Measurements from ENCODE around the gene TKT. TPM values are rescaled to one million over a fixed set of nuclear protein-coding genes. Genes with fewer than 3 reads are reported as not detected.

The TKT gene
- total and polyA plus RNA-seq, 2 of the 4 experiments (the other 2 are of a cell fraction), result 280 to 349 TPM

- H4K8ac ChIP-seq (ENCODE audit: low read depth in 2 of 2, low read length in 2 of 2), result no peak overlapping the region
- no peak overlapping the region for H3K4me2 ChIP-seq (ENCODE audit: low read depth, low read length)
- ChIA-PET CTCF (no interaction called here), POLR2A (ENCODE audit: unreplicated experiment) (no interaction called here)
- H3K4me1 ChIP-seq (ENCODE audit: control insufficient read depth, insufficient read depth, low read length), result peaks cover 28% of the 10 kb centered on the region
- H2BK15ac ChIP-seq (ENCODE audit: low read depth, low read length), result no peak overlapping the region
- in situ Hi-C loops (cut with MboI; ENCODE audit: low sequenced_read_pairs), result no loop called here
- dilution Hi-C loops (cut with HindIII; ENCODE audit: low sequenced_read_pairs, unreplicated experiment), result no loop called here
- no peak overlapping the region for H4K91ac ChIP-seq (ENCODE audit: insufficient read depth, low read depth, low read length)
- no TSS peak for BruUV-seq (replicated peaks)
- no peak overlapping the region for H2AFZ ChIP-seq (replicated peaks; ENCODE audit: low read length, poor library complexity)
- no peak overlapping the region for H3K18ac ChIP-seq (ENCODE audit: low read depth, low read length)
- peaks cover 78% of the 10 kb centered on the region for H4K20me1 ChIP-seq (ENCODE audit: insufficient read depth, low read length)
- H3K4me3 ChIP-seq (ENCODE audit: insufficient read depth, low read depth, low read length), result no peak overlapping the region
- no peak overlapping the region for H3K56ac ChIP-seq (ENCODE audit: extremely low read depth, insufficient read depth, low read length)
- no peak overlapping the region for H3K23ac ChIP-seq (ENCODE audit: low read depth, low read length)
- intact Hi-C loops (cut with micrococcal nuclease), result no loop called here
- H2BK20ac ChIP-seq (ENCODE audit: low read depth, low read length), result no peak overlapping the region
- no peaks in the 10 kb centered on the region for H3K9me3 ChIP-seq (ENCODE audit: control insufficient read depth, insufficient read depth, low read length)
- H3K9ac ChIP-seq (ENCODE audit: low read depth, low read length), result no peak overlapping the region
- WGBS, 2 experiments (ENCODE audit: extremely low coverage in 2 of 2, insufficient read length in 1 of 2), result 100% methylated on average over 1 of the region's 7 CpGs; no CpG with 5 or more reads in 1 of the 2 experiments
- H3K4ac ChIP-seq (ENCODE audit: low read depth, low read length), result no peak overlapping the region
- peaks cover 10 to 65% of the 10 kb centered on the region in 2 experiments; a peak in 3 of 4 replicates for H3K79me1 ChIP-seq (ENCODE audit: low read depth in 1 of 2, low read length in 2 of 2)
- H2AK5ac ChIP-seq (ENCODE audit: low read depth, low read length), result no peak overlapping the region
- no peak overlapping the region for H4K5ac ChIP-seq (ENCODE audit: low read depth, low read length)
- ATAC-seq (ENCODE audit: low read depth) (no peak), DNase-seq (no peak)
- H2AK9ac ChIP-seq (replicated peaks; ENCODE audit: low read depth, low read length, poor library complexity), result peak overlapping the region; percentile 68
- peaks cover 52% of the 10 kb centered on the region for H3K36me3 ChIP-seq (ENCODE audit: control insufficient read depth, insufficient read depth, low read length)
- no peaks in the 10 kb centered on the region for H3K27me3 ChIP-seq (ENCODE audit: control insufficient read depth, insufficient read depth, low read length)
- peak overlapping the region; percentile 18 for H2BK5ac ChIP-seq (ENCODE audit: low read depth, low read length, poor library complexity, severe bottlenecking)
- H2BK120ac ChIP-seq (ENCODE audit: low read depth, low read length), result no peak overlapping the region
- H3K27ac ChIP-seq (ENCODE audit: insufficient read depth, low read length), result peak overlapping the region; percentile 57; the same call in 1 of the 2 replicates
- no peak for TF ChIP-seq ELK1 (IDR thresholded peaks at IDR 0.05; ENCODE audit: borderline replicate concordance, low read depth, low read length)
- TF ChIP-seq CEBPB (IDR thresholded peaks at IDR 0.05; ENCODE audit: low read depth, low read length), result no peak
- TF ChIP-seq FOS (IDR thresholded peaks at IDR 0.05; ENCODE audit: low read depth, low read length), result no peak
- TF ChIP-seq CTCF (conservative IDR thresholded peaks at IDR 0.05; ENCODE audit: low read depth, low read length), result no peak
- no peak for TF ChIP-seq BHLHE40 (IDR thresholded peaks at IDR 0.05; ENCODE audit: low read depth, low read length)
- no peak for TF ChIP-seq MXI1 (IDR thresholded peaks at IDR 0.05; ENCODE audit: borderline replicate concordance, low read depth, low read length)
- TF ChIP-seq MAZ (IDR thresholded peaks at IDR 0.05; ENCODE audit: borderline replicate concordance, low read depth, low read length), result no peak
- TF ChIP-seq NFE2L2 (IDR thresholded peaks at IDR 0.05; ENCODE audit: low read depth, low read length), result no peak
- no peak for TF ChIP-seq RFX5 (IDR thresholded peaks at IDR 0.05; ENCODE audit: low read depth, low read length)
- TF ChIP-seq SMC3 (IDR thresholded peaks at IDR 0.05; ENCODE audit: low read depth, low read length), result no peak
- TF ChIP-seq CHD1 (IDR thresholded peaks at IDR 0.05; ENCODE audit: low read depth, low read length), result no peak
- TF ChIP-seq RAD21 (IDR thresholded peaks at IDR 0.05; ENCODE audit: low read length), result no peak
- H3K9me1 ChIP-seq (ENCODE audit: insufficient read depth, low read length), result peaks cover 22% of the 10 kb centered on the region
- no peak overlapping the region for H3K14ac ChIP-seq (replicated peaks; ENCODE audit: low read depth, low read length)
Measured at GRCh38 chr3:53242155-53242554, 13.7 kb downstream of the TKT start.

Measured in IMR-90 (cell line).